CMK (cell line): Measurements from ENCODE around the gene SULT2B1.

ENCODE experiments used
- DNase-seq: peaks from one replicate; pipeline ENCODE4 v3.0.0-alpha.2; 2010; ENCODE audit warnings: low read depth

The SULT2B1 gene

DNA sequence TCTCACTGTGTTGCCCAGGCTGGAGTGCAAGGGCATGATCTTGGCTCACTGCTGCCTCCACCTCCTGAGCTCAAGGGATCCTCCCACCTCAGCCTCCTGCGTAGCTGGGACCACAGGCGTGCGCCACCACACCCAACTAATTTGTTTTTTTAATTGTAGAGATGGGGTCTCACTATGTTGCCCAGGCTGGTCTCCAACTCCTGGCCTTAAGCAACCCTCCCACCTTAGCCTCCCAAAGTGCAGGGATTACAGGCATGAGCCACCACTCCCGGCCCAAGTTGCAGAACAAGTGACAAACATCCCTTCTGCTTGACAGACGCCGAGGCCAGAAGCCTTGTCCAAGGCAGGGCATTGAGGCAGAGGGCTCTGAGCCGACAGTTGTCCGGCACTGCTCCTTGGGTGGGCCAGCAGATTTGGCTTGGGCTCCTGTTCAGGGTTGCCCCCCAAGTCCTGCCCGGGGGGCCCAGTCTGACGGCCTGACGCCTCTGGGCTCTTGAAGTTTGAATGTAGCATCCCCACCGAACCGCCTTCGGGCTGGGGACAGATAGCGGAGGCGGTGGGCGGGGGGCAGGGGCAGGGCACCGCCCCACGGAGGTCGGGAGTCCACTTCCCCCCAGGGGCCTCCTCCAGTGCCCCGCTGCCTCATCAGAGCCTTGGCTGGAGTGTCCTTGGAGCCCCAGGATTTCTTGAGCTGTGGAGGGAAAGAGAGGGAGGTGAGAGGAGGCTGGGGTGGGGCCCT, 48.9 kb downstream of the SULT2B1 start:
- DNase-seq: no peak

DNA sequence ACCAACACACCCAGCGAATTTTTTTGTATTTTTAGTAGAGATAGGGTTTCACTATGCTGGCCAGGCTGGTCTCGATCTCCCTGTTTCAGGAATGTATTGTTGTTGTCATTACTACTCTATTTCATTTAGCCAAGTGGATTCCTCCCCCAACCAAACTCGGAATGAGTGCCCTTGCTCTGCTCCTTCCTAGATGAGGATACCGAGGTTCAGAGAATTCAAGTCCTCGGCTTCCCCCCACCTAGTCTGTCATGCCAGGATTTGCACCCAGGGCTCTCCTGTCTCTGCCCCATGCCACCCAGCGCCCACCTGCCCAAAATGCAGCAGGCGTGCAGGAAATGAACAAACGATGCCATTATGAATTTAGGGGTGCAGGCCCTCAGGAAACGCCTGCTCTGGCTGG, 51.0 kb downstream of the SULT2B1 start:
- no peak for DNase-seq

DNA sequence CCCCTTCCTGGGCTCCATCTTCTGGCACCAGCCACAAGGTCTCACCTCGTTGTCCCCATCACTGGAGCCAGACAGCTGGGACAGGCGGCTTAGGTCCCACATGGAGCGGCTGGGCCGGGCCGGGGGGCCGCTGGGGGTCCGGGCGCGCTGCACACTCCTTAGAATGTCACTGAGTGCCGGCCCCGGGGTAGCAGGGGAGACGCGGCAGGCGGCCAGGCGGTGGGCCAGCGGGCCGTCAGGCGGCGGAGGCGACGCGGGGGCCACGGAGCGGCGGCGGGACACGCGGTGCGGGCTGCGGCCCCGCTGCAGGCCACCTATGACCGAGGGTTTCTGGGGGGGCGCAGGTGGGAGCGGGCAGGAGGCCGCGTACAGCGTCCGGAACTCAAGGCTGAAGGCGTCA, 51.5 kb downstream of the SULT2B1 start:
- no peak for DNase-seq

DNA sequence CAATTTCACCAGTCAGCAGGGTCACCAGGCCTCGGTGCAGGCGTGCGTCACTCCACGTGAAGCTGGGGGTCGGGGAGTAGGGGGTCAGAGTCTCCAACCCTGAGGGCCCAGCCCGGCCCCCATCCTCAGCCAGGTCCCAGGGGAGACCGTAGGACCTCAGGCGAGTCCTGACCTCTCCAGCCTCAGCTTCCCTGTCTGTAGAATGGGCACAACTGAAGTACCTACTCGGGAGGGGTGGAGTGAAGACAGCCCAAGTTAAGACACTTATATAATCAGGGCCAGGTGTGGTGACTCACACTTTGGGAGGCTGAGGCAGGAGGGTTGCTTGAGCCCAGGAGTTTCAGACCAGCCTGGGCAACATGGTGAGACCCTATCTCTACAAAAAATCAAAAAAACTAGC, 51.9 kb downstream of the SULT2B1 start:
- DNase-seq: no peak

DNA sequence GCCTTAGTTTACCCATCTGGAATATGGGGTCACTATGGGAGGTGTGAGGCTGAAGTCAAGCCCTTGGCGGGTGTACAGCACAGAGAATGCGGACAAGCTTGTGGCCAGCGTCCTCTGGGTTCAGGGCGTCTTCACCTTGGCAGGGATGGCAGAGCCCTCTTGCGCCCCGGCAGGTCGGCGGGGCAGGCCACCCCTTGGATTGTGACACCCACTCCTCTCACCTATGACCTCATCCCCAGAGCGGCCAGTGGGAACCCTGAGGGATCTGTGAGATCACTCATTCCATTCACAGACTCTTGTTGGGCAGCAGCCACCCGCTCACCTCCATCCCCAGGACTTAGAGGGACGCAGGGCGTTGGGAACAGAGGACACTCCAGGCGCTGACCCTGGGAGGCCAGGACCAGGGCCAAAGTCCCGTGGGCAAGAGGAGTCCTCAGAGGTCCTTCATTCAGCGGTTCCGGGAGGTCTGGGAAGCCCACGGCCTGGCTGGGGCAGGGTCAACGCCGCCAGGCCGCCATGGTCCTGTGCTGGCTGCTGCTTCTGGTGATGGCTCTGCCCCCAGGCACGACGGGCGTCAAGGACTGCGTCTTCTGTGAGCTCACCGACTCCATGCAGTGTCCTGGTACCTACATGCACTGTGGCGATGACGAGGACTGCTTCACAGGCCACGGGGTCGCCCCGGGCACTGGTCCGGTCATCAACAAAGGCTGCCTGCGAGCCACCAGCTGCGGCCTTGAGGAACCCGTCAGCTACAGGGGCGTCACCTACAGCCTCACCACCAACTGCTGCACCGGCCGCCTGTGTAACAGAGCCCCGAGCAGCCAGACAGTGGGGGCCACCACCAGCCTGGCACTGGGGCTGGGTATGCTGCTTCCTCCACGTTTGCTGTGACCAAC, 54.7 kb downstream of the SULT2B1 start, which contains the start of gene SPACA4:
Gene SPACA4 (plus strand): TSS at position 280 of the 896 bp plus-strand sequence. CDS start 237 bp downstream, at position 517.
- no peak for DNase-seq

DNA sequence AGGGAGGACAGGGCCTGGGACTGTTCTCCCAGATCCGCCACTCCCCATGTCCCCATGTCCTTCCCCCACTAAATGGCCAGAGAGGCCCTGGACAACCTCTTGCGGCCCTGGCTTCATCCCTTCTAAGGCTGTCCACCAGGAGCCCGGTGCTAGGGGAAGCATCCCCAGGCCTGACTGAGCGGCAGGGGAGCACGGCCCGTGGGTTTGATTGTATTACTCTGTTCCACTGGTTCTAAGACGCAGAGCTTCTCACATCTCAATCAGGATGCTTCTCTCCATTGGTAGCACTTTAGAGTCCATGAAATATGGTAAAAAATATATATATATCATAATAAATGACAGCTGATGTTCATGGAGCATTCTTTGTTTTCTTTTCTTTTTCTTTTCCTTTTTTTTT, 55.4 kb downstream of the SULT2B1 start:
- no peak for DNase-seq

DNA sequence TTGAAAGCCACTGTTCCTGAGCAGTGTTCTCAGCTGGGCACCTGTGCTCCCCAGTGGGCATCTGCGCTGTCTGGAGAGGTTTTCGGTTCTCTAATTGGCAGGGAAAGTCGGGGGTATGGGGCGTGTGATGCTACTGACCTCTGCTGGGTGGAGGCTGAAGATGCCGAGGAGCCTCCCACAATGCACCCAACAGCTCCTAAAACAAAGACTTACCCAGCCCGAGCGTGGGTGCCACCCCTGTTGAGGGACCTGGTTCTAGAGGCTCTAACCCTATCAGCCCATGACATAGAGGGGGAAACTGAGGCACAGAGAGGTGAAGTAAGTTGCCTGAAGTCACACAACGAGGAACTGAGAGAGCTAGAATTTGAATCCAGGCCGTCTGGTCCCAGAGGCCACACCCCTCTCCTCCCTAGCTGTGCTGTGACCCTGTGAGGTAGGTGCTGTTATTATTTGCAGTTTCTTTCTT, 56.9 kb downstream of the SULT2B1 start:
- no peak for DNase-seq

DNA sequence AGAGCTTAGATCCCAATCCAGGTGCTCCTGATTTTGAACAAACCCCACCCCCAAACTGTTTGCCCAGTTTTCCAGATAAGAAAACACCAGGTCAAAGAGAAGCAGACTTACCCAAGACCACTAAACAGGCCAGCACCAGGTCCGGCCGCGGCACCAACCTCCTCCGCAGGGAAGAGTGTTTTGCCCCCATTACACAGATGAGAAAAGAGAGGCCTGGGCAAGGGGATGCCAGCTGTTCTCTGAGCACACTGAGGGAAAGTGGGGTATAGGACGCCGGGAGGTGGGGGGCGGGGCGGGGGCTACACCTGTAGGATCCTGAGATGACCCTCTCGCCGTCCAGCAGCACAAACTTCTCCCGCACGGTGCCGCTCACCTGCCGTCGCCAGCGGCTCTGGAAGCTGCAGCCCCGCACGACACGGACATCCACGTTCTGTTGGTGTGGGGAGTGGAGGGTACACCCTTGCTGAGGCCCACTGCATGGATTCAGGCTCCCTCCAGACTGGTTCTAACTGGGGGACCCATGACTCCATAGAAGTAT, 57.7 kb downstream of the SULT2B1 start:
- DNase-seq: no peak

DNA sequence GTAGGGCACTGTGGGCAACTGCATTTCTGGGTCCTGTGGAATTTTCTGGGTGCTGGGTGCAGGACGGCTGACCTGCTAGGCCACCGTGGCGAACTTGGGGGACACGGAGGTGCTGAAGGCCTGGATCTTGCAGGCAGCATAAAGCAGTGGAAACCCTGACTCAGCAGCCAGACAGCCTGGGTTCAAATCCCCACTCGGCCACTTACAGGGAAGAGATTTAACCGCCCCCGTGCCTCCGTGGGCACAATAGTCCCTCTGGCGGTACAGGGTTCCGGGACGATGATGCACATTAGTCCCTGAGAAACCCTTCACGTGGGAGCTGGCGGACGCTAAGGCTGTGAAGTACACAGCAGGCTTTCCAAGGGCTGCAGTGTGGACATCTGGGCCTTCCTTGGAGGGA, 59.9 kb downstream of the SULT2B1 start:
- no peak for DNase-seq

DNA sequence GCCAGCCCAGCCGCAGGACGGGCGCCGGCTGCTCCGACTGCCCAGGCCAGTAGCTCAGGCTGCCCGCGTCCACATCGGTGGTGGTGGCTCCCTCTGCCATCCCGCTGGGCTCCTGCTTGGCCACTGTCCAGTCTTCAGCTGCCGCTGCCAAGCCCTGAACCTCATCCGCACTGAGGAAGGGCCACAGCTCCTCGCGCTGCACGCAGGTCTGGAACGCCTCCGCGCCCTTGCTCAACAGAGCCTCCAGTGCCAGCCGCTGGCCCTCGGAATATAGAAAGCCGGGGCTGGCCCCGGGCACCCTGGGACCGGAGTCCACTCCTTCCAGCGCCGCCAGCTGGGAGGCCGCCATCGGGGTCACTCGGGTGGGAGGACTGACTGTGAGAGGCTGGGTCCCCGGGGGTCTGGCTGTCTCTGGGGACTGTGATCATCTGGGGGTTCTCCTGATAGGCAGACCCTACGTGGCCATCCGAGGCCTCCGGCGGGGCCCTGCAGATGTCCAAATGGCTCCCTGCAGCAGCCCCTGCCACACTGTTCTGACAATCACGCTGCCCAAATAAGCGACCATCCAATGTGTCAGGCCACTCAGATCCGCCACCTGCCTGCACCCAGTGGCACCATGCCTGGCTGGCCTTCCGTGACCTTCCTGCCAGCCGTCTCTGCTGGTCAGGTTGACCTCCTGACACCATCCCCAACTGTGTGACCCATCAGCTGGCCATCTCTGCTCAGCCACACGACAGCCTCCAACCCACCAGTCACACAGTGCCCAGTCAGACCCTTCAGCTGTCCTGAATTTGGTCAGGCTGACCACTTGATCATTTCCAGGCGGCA, 61.3 kb downstream of the SULT2B1 start:
- DNase-seq: no peak

DNA sequence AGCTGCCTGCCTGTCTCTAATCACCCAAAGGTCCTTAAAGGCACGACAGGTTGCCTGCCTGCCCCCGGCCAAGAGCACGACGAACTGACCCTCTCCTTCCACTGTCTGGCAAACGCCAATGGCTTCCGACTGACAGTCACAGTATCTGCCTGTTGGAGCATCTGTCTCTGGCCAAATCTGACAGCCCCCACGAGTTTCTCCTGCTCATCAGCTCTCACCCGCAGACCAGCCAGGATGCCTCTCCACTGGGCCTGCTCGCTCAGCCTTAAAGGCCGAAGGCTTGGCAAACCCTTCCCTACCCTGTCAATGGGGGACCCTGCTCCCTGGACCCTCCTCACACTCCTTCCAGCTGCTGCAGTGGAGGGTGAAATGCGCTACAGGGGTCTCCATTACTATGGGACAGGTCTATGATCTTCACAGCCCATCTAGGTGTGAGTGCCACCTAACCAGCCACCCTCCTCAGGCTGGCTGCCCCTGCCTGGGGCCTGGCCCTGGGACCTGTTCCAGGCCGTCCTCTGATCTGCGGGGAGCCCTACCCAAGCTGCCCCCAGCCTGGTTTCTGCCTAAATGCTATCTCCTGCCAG, 62.0 kb downstream of the SULT2B1 start:
- DNase-seq: no peak

DNA sequence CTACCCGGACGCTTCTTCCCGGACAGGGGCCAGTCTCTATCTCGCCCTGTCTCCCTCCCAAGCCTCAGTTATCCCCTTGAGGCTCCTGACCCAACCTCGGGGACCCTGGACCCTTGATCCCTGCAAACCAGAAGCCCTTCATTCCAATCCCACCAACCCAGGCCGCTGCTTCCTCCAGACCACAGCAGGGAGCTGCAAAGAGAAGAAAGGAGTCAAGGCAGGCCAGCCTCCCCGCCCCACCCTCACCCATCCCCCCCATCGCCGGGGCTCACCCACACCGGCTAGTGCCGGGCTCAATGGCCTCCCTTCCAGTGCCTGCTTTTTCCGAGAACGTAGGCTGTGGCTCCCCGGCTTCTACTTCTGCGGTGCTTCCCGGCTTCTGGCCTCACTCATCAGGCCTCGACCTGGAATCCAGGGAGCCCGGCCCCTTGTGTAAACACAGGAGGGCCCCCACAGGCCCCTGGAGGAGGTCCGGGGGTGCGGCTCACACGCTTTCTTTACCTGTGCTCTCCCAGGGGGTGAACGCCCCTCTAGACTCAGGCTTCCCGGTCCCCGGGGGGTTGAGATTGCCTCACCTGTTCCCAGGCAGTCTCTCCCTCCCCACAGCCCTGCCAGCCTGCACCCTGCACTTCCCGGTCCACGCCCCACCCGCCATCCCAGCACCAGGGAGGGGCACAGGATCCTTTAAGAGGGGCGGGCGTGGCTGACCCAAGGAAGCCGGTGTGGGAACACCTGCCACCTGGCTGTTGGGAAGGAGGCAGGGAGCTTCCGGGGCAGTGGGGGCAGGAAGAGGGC, 62.7 kb downstream of the SULT2B1 start, which contains the start of gene FAM83E:
Gene FAM83E (minus strand): TSS at position 641 of the 795 bp plus-strand sequence. CDS start 1,704 bp downstream, outside the sequence.
- DNase-seq: no peak

DNA sequence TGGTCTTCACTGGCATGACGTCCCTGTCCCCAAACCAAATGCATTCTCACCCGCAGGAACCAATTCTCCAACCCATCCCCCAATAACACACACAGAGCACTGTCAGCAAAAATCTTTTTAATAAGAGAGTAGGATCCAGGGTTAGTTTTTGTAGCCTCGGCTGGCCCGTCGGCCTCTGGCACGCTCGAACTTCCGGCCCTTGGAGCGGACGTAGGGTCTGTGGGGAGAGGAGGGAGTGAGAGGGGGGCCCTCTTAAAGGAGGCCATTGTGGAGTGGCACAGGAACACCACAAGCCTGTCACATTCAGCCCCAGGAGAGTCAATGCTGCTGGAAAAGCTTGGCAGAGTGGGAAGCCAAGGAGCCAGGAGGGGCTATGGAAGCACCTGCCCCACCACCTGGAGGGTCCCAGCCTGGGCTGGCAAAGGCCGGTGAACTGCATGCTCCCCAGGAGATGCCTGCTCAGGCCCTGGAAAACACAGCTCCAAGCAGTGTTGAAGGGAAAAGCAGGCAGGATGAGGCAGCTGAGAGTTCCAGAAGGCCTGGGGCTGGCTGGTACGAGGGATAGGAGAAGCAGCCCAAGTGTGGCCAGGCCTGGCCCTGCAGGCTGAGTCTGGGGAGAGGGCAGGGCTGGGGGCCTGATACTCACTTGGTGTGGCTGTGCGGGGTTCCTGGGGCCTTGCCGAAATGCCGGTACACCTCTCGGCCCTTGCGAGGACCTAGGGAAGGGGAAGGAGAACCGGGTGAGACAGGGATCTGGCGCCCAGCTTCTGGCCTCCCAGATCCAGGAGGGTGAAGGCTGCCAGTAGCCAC, 63.5 kb downstream of the SULT2B1 start:
- no peak for DNase-seq

DNA sequence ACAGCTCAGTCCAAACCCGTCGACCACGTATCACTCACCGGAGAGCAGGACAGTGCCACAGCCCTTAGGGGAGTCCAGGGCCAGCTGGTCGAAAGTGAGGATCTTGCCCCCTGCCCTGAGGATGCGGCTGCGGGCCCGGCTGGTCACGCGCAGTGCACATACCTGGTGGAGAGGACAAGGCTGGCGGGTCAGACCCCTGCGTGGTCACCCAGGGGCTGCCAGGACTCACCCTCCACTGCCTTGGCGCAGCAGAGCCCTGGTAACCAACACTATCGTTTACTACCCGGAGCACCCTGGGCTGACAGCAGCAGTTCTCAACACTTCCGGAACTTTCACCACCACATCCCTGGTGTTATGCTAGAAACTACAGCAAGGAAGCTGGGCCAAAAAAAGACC, 64.1 kb downstream of the SULT2B1 start:
- DNase-seq: no peak

DNA sequence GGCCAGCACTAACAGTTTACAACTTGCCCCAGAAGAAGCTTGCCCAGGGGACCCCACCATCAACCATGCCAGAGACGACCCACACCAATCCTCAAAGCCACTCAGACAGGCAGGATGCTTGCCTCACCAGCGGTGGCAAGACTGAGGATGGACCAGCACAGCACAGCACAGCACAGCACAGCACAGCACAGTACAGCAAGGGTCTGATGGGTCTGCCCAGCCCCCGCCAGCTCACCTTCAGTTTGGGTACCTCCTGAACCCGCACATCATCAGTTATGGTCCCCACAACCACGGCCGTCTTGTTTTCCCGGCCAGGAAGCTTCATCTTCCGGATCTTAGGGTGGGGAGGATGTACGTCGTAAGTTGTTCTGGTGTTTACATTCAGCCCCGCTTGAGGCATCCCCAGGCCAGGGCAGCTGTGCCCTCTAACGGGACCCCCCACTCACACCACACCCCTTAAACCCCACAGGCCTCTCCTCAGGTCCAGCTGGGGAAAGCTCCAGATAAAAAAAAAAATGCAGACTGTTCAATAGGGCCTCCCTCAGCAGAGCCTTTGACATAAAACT, 64.6 kb downstream of the SULT2B1 start:
- no peak for DNase-seq

DNA sequence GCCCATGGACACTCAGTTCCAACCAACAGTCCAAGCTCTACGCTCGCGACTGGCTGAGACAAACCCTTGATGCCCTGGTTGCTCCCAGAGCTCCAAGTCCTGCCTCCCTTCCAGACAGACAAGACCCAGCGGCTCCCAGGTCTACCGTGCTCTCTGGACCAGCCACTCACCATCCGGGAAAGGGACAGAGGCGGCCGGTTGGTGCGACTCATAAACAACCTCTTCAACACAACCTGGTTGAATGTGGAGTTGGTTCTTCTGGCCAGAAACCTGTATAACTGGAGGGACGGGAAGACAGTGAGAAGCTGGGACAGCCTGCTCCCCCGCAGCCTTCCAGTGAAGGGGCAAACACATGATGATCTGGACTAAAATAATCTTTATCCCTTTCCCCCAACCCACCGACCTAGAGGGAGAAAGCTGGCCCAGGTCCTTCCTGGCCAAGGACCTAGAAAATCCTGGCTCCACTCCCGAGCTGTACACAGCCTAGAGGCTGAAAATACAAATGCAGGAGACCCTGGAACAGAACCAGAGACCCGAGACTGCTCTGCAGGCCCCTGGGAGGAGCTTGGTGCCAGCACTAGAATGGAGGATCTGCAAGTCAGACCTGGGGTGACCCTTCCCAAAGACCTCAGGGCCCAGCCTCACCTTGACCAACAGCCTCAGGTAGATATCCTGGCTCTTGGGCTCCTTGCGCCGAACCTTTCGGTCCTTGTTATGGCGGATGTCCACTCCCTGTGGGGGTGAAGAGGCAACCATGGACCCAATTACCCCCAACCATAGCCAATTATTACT, 65.4 kb downstream of the SULT2B1 start:
- no peak for DNase-seq

DNA sequence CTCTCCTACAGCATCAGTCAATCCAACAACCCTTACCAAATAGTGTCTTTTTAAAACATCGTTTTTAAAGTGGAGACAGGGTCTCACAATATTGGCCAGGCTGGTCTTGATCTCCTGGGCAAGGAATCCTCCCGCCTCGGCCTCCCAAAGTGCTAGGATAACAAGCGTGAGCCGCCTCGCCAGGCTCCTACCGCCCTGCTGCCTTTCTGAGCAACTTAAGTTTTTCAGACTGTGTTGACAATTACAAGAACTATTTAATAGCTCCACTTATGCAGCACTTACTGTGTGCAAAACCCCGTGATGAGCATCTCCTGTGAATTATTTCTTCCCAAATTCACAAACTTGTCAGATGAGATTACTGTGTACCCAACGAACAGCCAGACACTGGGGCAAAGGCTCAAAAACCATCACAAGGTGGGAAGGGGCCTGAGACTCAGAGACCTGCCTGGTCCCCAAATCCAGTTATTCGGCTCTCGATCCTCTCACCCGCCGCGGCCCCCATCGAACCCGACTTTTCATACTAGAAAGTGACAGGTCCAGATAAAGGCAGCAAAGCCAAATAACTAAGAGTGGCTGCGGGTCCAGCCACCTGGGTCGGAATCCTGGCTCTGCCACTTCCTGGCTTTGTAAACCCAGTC, 66.4 kb downstream of the SULT2B1 start:
- no peak for DNase-seq
